Fibroblast of mammary gland (primary cell): ENCODE results near the gene CUEDC2.
A peak's percentile ranks its signal among the peaks of the same experiment; 100 is the strongest.

Source experiments
- DNase-seq: peaks from one replicate; pipeline ENCODE4 v3.0.0-alpha.2; 2010; ENCODE audit warnings: low read depth
- H3K4me3 ChIP-seq: 2 replicates; pipeline ENCODE4 v1.5.1; 2011; ENCODE audit warnings: low read depth, mild to moderate bottlenecking, low read length, moderate library complexity; ENCODE audit not compliant: control insufficient read depth
- CTCF ChIP-seq: conservative IDR thresholded peaks from 2 replicates; pipeline ENCODE4 v1.5.1; 2011; ENCODE audit warnings: low read depth, low read length, inconsistent platforms; ENCODE audit not compliant: control insufficient read depth, insufficient read depth

Gene CUEDC2

GRCh38 chr10:102470579-102471546 lies 38.5 kb upstream of the CUEDC2 start:
- no peak overlapping the region for H3K4me3 ChIP-seq
- no peak for TF ChIP-seq CTCF
- no peak for DNase-seq

GRCh38 chr10:102468683-102469082 lies 36.3 kb upstream of the CUEDC2 start:
- no peak for TF ChIP-seq CTCF
- H3K4me3 ChIP-seq = no peak overlapping the region
- DNase-seq = peak; percentile 93

- no peak overlapping the region for H3K4me3 ChIP-seq
- DNase-seq = no peak
- TF ChIP-seq CTCF = no peak
Measured at GRCh38 chr10:102467971-102468438, 35.6 kb upstream of the CUEDC2 start.

GRCh38 chr10:102467318-102467717 lies 34.9 kb upstream of the CUEDC2 start:
- TF ChIP-seq CTCF = no peak
- no peak for DNase-seq
- H3K4me3 ChIP-seq = no peak overlapping the region

GRCh38 chr10:102465466-102465865 lies 33.1 kb upstream of the CUEDC2 start:
- DNase-seq = no peak
- TF ChIP-seq CTCF = no peak
- H3K4me3 ChIP-seq = no peak overlapping the region

GRCh38 chr10:102463983-102464382 lies 31.6 kb upstream of the CUEDC2 start:
- no peak overlapping the region for H3K4me3 ChIP-seq
- TF ChIP-seq CTCF = no peak
- no peak for DNase-seq
